IMR-90 (cell line): Measurements from ENCODE around the gene YLPM1. TPM values are rescaled to one million over a fixed set of nuclear protein-coding genes. Genes with fewer than 3 reads are reported as not detected.

Experiments
- ATAC-seq: fragments of 200-7000 bp; cut with Tn5 transposase; 2 replicates; pipeline ENCODE4 v1.9.1; 2020; ENCODE audit warnings: low read depth, mild to moderate bottlenecking, moderate library complexity
- BruUV-seq: library from RNA; stranded (reverse); fragments of 400-500 nt; replicated peaks from 2 replicates; lab custom pipeline; 2021; lab: Mats Ljungman, UMichigan
- CTCF ChIA-PET: fragments of 300-600 bp; formaldehyde crosslinking; extraction: SDS; loops from one replicate; lab custom pipeline; 2021; ENCODE audit warnings: antibody characterized with exemption; lab: Yijun Ruan, JAX
- POLR2A ChIA-PET: fragments of 300-600 bp; sonication (Branson Sonifier 250); formaldehyde crosslinking; loops from one replicate; lab custom pipeline; 2022; ENCODE audit warnings: antibody characterized with exemption; ENCODE audit not compliant: unreplicated experiment; lab: Charles Lee
- DNase-seq: peaks from one replicate; pipeline ENCODE4 v3.0.0; 2013
- H2AFZ ChIP-seq: replicated peaks from 2 replicates; pipeline ENCODE3; 2013; ENCODE audit warnings: low read length, mild to moderate bottlenecking; ENCODE audit not compliant: poor library complexity
- H2AK5ac ChIP-seq: 2 replicates; pipeline ENCODE4 v1.6.1; 2013; ENCODE audit warnings: low read depth, low read length, inconsistent platforms
- H2AK9ac ChIP-seq: replicated peaks from 2 replicates; pipeline ENCODE3; 2013; ENCODE audit warnings: mild to moderate bottlenecking, low read depth, low read length, moderate library complexity; ENCODE audit not compliant: poor library complexity
- H2BK120ac ChIP-seq: 2 replicates; pipeline ENCODE4 v1.6.1; 2013; ENCODE audit warnings: low read depth, low read length, inconsistent platforms
- H2BK15ac ChIP-seq: 3 replicates; pipeline ENCODE4 v1.6.1; 2013; ENCODE audit warnings: low read depth, low read length, inconsistent platforms
- H2BK20ac ChIP-seq: 2 replicates; pipeline ENCODE4 v1.6.1; 2013; ENCODE audit warnings: low read depth, mild to moderate bottlenecking, inconsistent platforms, low read length, moderate library complexity
- H2BK5ac ChIP-seq: 2 replicates; pipeline ENCODE4 v1.6.1; 2013; ENCODE audit warnings: mild to moderate bottlenecking, low read depth, low read length, inconsistent platforms; ENCODE audit not compliant: poor library complexity, severe bottlenecking
- H3K14ac ChIP-seq: replicated peaks from 2 replicates; pipeline ENCODE4 v1.6.1; 2013; ENCODE audit warnings: low read depth, low read length, inconsistent platforms
- H3K18ac ChIP-seq: 2 replicates; pipeline ENCODE4 v1.6.1; 2013; ENCODE audit warnings: low read depth, low read length, control low read depth
- H3K23ac ChIP-seq: 2 replicates; pipeline ENCODE4 v1.6.1; 2013; ENCODE audit warnings: low read depth, low read length, inconsistent platforms
- H3K27ac ChIP-seq: 2 replicates; pipeline ENCODE4 v1.5.1; 2013; ENCODE audit warnings: mild to moderate bottlenecking, control low read depth, low read length; ENCODE audit not compliant: insufficient read depth
- H3K27me3 ChIP-seq: 2 replicates; pipeline ENCODE4 v1.6.1; 2013; ENCODE audit warnings: low read length; ENCODE audit not compliant: control insufficient read depth, insufficient read depth
- H3K36me3 ChIP-seq: 2 replicates; pipeline ENCODE4 v1.6.1; 2013; ENCODE audit warnings: low read length, mixed read lengths; ENCODE audit not compliant: control insufficient read depth, insufficient read depth
- H3K4ac ChIP-seq: 2 replicates; pipeline ENCODE4 v1.6.1; 2013; ENCODE audit warnings: low read depth, low read length, inconsistent platforms
- H3K4me1 ChIP-seq: 2 replicates; pipeline ENCODE4 v1.6.1; 2013; ENCODE audit warnings: low read length, mixed read lengths; ENCODE audit not compliant: control insufficient read depth, insufficient read depth
- H3K4me2 ChIP-seq: 2 replicates; pipeline ENCODE4 v1.6.1; 2013; ENCODE audit warnings: low read depth, mild to moderate bottlenecking, control low read depth, low read length, moderate library complexity
- H3K4me3 ChIP-seq: 2 replicates; pipeline ENCODE4 v1.5.1; 2013; ENCODE audit warnings: low read depth, mild to moderate bottlenecking, control low read depth, low read length, moderate library complexity; ENCODE audit not compliant: insufficient read depth
- H3K56ac ChIP-seq: 2 replicates; pipeline ENCODE4 v1.6.1; 2013; ENCODE audit warnings: low read length, inconsistent platforms; ENCODE audit not compliant: insufficient read depth; ENCODE audit errors: extremely low read depth
- H3K79me1 ChIP-seq, 2 experiments: 2 replicates each; pipeline ENCODE4 v1.6.1; 2013; ENCODE audit warnings: low read length in 2 of 2, inconsistent platforms in 1 of 2, low read depth in 1 of 2
- H3K9ac ChIP-seq: 2 replicates; pipeline ENCODE4 v1.6.1; 2013; ENCODE audit warnings: low read depth, low read length, control low read depth
- H3K9me1 ChIP-seq: 2 replicates; pipeline ENCODE4 v1.6.1; 2013; ENCODE audit warnings: low read length, inconsistent platforms; ENCODE audit not compliant: insufficient read depth
- H3K9me3 ChIP-seq: 2 replicates; pipeline ENCODE4 v1.6.1; 2013; ENCODE audit warnings: low read length; ENCODE audit not compliant: control insufficient read depth, insufficient read depth
- H4K20me1 ChIP-seq: 2 replicates; pipeline ENCODE4 v1.6.1; 2013; ENCODE audit warnings: low read length, inconsistent platforms; ENCODE audit not compliant: insufficient read depth
- H4K5ac ChIP-seq: 2 replicates; pipeline ENCODE4 v1.6.1; 2013; ENCODE audit warnings: mild to moderate bottlenecking, low read depth, low read length, control low read depth
- H4K8ac ChIP-seq, 2 experiments: 2 replicates each; pipeline ENCODE4 v1.6.1; 2013; ENCODE audit warnings: low read depth in 2 of 2, low read length in 2 of 2, control low read depth in 1 of 2, inconsistent platforms in 1 of 2
- H4K91ac ChIP-seq: 2 replicates; pipeline ENCODE4 v1.6.1; 2013; ENCODE audit warnings: low read depth, low read length, inconsistent platforms; ENCODE audit not compliant: insufficient read depth
- CEBPB ChIP-seq: IDR thresholded peaks from 2 replicates; pipeline ENCODE4 v1.6.1; 2012; ENCODE audit warnings: low read depth, low read length, improper control_type of control experiment
- CHD1 ChIP-seq: IDR thresholded peaks from 2 replicates; pipeline ENCODE4 v1.6.1; 2012; ENCODE audit warnings: low read depth, low read length, improper control_type of control experiment
- FOS ChIP-seq: fragments of 150-350 bp; IDR thresholded peaks from 2 replicates; pipeline ENCODE4 v1.6.1; 2016; ENCODE audit warnings: low read depth, low read length
- MAFK ChIP-seq: IDR thresholded peaks from 2 replicates; pipeline ENCODE4 v1.6.1; 2012; ENCODE audit warnings: low read depth, low read length, improper control_type of control experiment
- MAZ ChIP-seq: IDR thresholded peaks from 2 replicates; pipeline ENCODE4 v1.6.1; 2012; ENCODE audit warnings: low read depth, mild to moderate bottlenecking, low read length, improper control_type of control experiment, moderate library complexity, borderline replicate concordance
- MXI1 ChIP-seq: IDR thresholded peaks from 2 replicates; pipeline ENCODE4 v1.6.1; 2012; ENCODE audit warnings: low read depth, mild to moderate bottlenecking, low read length, moderate library complexity, borderline replicate concordance
- NFE2L2 ChIP-seq: fragments of 150-350 bp; IDR thresholded peaks from 2 replicates; pipeline ENCODE4 v1.6.1; 2016; ENCODE audit warnings: low read depth, mild to moderate bottlenecking, low read length
- POLR2A ChIP-seq: IDR thresholded peaks from 2 replicates; pipeline ENCODE4 v1.6.1; 2012; ENCODE audit warnings: mild to moderate bottlenecking, low read depth, low read length
- RAD21 ChIP-seq: IDR thresholded peaks from 2 replicates; pipeline ENCODE4 v1.6.1; 2012; ENCODE audit warnings: low read length, improper control_type of control experiment
- RCOR1 ChIP-seq: IDR thresholded peaks from 2 replicates; pipeline ENCODE4 v1.6.1; 2012; ENCODE audit warnings: mild to moderate bottlenecking, low read length, improper control_type of control experiment; ENCODE audit not compliant: insufficient replicate concordance
- RFX5 ChIP-seq: IDR thresholded peaks from 2 replicates; pipeline ENCODE4 v1.8.0; 2012; ENCODE audit warnings: low read depth, mild to moderate bottlenecking, low read length, moderate library complexity
- SMC3 ChIP-seq: fragments of 150-350 bp; IDR thresholded peaks from 2 replicates; pipeline ENCODE4 v1.6.1; 2016; ENCODE audit warnings: low read depth, mild to moderate bottlenecking, antibody characterized with exemption, low read length, moderate library complexity
- WGBS, 2 experiments: methylation state at CpG; one replicate each; pipeline versions ENCODE4 v1.1.5 to v1.1.7; 2013; ENCODE audit warnings: missing lambda C conversion rate in 2 of 2; ENCODE audit not compliant: insufficient read length in 1 of 2; ENCODE audit errors: extremely low coverage in 2 of 2; 5-methylcytosine and 5-hydroxymethylcytosine counted together
- dilution Hi-C: fragments of 300-500 bp; cut with HindIII; formaldehyde crosslinking; loops from one replicate; pipeline ENCODE4 v1.14.3; 2018; ENCODE audit warnings: low sequenced_read_pairs; ENCODE audit not compliant: unreplicated experiment
- in situ Hi-C: fragments of 300-500 bp; cut with MboI; formaldehyde crosslinking; loops from 3 replicates; pipeline ENCODE4 v1.14.3; 2019; ENCODE audit warnings: low sequenced_read_pairs, inconsistent platforms, mixed read lengths
- intact Hi-C: fragments of 100-400 bp; cut with micrococcal nuclease; formaldehyde crosslinking; loops from 2 replicates; pipeline ENCODE4 v1.10.0; 2022
- polyA plus RNA-seq, 3 experiments: library from polyadenylated mRNA; depleted of rRNA; stranded (reverse); fragments of >200 nt; gene quantifications; 2 replicates each; pipeline ENCODE4 v1.2.3, GENCODE V29; 2012; ENCODE audit warnings: low replicate concordance in 1 of 3
- total RNA-seq: library from RNA; depleted of rRNA; stranded (reverse); fragments of >200 nt; gene quantifications from 2 replicates; pipeline ENCODE4 v1.2.3, GENCODE V29; 2012
- TF ChIP-seq, protein P1 (sequence below): fragments of 150-350 bp; IDR thresholded peaks from 2 replicates; pipeline ENCODE4 v1.6.1; 2016; ENCODE audit warnings: low read depth, mild to moderate bottlenecking, low read length, moderate library complexity, borderline replicate concordance
- TF ChIP-seq, protein P2 (sequence below): conservative IDR thresholded peaks from 2 replicates; pipeline ENCODE4 v1.5.1; 2012; ENCODE audit warnings: mild to moderate bottlenecking, low read depth, low read length, improper control_type of control experiment

The YLPM1 gene
- total and polyA plus RNA-seq, 2 of the 4 experiments (the other 2 are of a cell fraction), result 8.2 to 19.7 TPM

DNA sequence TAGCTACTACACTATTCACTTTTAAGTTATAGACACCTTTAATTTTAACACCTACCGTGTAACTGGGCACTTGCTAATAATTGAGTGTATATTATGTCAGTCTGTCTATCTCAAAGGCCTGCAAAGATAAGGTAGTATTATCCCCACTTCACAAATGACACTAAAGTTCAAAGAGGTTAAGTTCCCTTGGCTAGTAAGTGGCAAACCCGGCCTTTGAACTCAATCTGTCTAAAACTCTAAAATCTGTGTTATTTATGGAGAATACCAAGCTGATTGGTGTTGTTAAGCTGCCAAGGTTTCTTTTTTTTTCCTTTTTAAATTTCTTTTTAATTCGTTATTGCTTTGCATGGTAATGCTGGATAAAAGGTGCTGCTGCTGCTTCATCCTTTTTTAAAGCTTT, 37.7 kb downstream of the YLPM1 start:
- in situ Hi-C loops, result no loop called here
- POLR2A ChIA-PET, result no interaction called here
- no peak overlapping the region for H3K23ac ChIP-seq
- ATAC-seq, result no peak
- H3K27me3 ChIP-seq, result no peaks in the 10 kb centered on the region
- H3K9ac ChIP-seq, result no peak overlapping the region
- H3K4me2 ChIP-seq, result no peak overlapping the region
- no peak overlapping the region for H4K8ac ChIP-seq
- CTCF ChIA-PET, result interaction anchor here (0.6 to 2.2 kb wide), 3 partner anchors 23 to 192 kb away, joined by 3 to 5 read pairs (median 5); no protein-coding TSS in a partner anchor
- no peaks in the 10 kb centered on the region for H3K9me3 ChIP-seq
- intact Hi-C loops, result loop anchor here (10.0 kb wide), 1 partner anchor 436 kb away; no protein-coding TSS in a partner anchor
- H4K91ac ChIP-seq, result no peak overlapping the region
- H3K4me1 ChIP-seq, result no peaks in the 10 kb centered on the region
- H3K4me3 ChIP-seq, result no peak overlapping the region
- no peak overlapping the region for H2BK5ac ChIP-seq
- TF ChIP-seq NFE2L2, result no peak
- TF ChIP-seq, protein P1, sequence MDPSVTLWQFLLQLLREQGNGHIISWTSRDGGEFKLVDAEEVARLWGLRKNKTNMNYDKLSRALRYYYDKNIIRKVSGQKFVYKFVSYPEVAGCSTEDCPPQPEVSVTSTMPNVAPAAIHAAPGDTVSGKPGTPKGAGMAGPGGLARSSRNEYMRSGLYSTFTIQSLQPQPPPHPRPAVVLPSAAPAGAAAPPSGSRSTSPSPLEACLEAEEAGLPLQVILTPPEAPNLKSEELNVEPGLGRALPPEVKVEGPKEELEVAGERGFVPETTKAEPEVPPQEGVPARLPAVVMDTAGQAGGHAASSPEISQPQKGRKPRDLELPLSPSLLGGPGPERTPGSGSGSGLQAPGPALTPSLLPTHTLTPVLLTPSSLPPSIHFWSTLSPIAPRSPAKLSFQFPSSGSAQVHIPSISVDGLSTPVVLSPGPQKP, result no peak
- TF ChIP-seq MAZ, result no peak
- TF ChIP-seq MAFK, result no peak
- no peak for TF ChIP-seq RAD21
- TF ChIP-seq RCOR1, result no peak
- TF ChIP-seq, protein P2, sequence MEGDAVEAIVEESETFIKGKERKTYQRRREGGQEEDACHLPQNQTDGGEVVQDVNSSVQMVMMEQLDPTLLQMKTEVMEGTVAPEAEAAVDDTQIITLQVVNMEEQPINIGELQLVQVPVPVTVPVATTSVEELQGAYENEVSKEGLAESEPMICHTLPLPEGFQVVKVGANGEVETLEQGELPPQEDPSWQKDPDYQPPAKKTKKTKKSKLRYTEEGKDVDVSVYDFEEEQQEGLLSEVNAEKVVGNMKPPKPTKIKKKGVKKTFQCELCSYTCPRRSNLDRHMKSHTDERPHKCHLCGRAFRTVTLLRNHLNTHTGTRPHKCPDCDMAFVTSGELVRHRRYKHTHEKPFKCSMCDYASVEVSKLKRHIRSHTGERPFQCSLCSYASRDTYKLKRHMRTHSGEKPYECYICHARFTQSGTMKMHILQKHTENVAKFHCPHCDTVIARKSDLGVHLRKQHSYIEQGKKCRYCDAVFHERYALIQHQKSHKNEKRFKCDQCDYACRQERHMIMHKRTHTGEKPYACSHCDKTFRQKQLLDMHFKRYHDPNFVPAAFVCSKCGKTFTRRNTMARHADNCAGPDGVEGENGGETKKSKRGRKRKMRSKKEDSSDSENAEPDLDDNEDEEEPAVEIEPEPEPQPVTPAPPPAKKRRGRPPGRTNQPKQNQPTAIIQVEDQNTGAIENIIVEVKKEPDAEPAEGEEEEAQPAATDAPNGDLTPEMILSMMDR, result no peak
- no peak for TF ChIP-seq CHD1
- TF ChIP-seq SMC3, result no peak
- no peak for TF ChIP-seq CEBPB
- no peak for TF ChIP-seq POLR2A
- TF ChIP-seq FOS, result no peak
- no peak for TF ChIP-seq MXI1
- no peak for TF ChIP-seq RFX5
- H4K20me1 ChIP-seq, result no peaks in the 10 kb centered on the region
- H3K36me3 ChIP-seq, result peaks cover 24% of the 10 kb centered on the region
- H2AK9ac ChIP-seq, result no peak overlapping the region
- no peak for DNase-seq
- H2AFZ ChIP-seq, result no peak overlapping the region
- no peak overlapping the region for H2BK15ac ChIP-seq
- H3K18ac ChIP-seq, result no peak overlapping the region
- H3K79me1 ChIP-seq, result peaks cover 24 to 46% of the 10 kb centered on the region in 2 experiments
- H3K4ac ChIP-seq, result no peak overlapping the region
- H4K5ac ChIP-seq, result no peak overlapping the region
- H3K27ac ChIP-seq, result no peak overlapping the region
- dilution Hi-C loops, result no loop called here
- WGBS, 2 experiments, result no CpG with 5 or more reads among the region's 3 CpGs
- H3K56ac ChIP-seq, result no peak overlapping the region
- no peak overlapping the region for H2BK120ac ChIP-seq
- peaks cover 7% of the 10 kb centered on the region for H3K9me1 ChIP-seq
- BruUV-seq, result no TSS peak
- H2BK20ac ChIP-seq, result no peak overlapping the region
- H2AK5ac ChIP-seq, result no peak overlapping the region
- no peak overlapping the region for H3K14ac ChIP-seq
